KMS-11 (cell line): ENCODE data around the gene C4orf17.
"Not testable (repeated sequence)": the region's sequence is repeated elsewhere in the genome, so short reads cannot be mapped to it uniquely, and the experiment has no call there.

ENCODE experiments used
- H2AFZ ChIP-seq: fragments of 200-600 bp; sonication (generic); 2 replicates; pipeline ENCODE4 v1.6.1; 2016; ENCODE audit warnings: antibody characterized with exemption, mixed run types, low read depth
- H3K27ac ChIP-seq: fragments of 200-600 bp; sonication (generic); 2 replicates; pipeline ENCODE4 v1.6.1; 2016; ENCODE audit warnings: mild to moderate bottlenecking, mixed run types
- H3K27me3 ChIP-seq: fragments of 200-600 bp; sonication (generic); 2 replicates; pipeline ENCODE4 v1.6.1; 2017; ENCODE audit warnings: mild to moderate bottlenecking, low read depth, mixed run types, moderate library complexity; ENCODE audit not compliant: insufficient read depth
- H3K36me3 ChIP-seq: fragments of 200-600 bp; sonication (generic); 2 replicates; pipeline ENCODE4 v1.6.1; 2017; ENCODE audit warnings: mild to moderate bottlenecking, mixed run types; ENCODE audit not compliant: insufficient read depth
- H3K4me1 ChIP-seq: fragments of 200-600 bp; sonication (generic); 2 replicates; pipeline ENCODE4 v1.6.1; 2016; ENCODE audit warnings: mild to moderate bottlenecking, low read depth, mixed run types; ENCODE audit not compliant: poor library complexity, severe bottlenecking
- H3K4me2 ChIP-seq: fragments of 200-600 bp; sonication (generic); 2 replicates; pipeline ENCODE4 v1.7.0; 2016; ENCODE audit warnings: mild to moderate bottlenecking, mixed run types
- H3K4me3 ChIP-seq: fragments of 200-600 bp; sonication (generic); IDR thresholded peaks from 2 replicates; pipeline ENCODE4 v1.6.1; 2017; ENCODE audit warnings: low read depth, low read length, mixed read lengths; ENCODE audit not compliant: insufficient read depth
- H3K79me2 ChIP-seq: fragments of 200-600 bp; sonication (generic); 2 replicates; pipeline ENCODE4 v1.6.1; 2016; ENCODE audit warnings: low read depth, mixed run types; ENCODE audit not compliant: insufficient read depth
- H3K9ac ChIP-seq: fragments of 200-600 bp; sonication (generic); 2 replicates; pipeline ENCODE4 v1.6.1; 2016; ENCODE audit warnings: mild to moderate bottlenecking, mixed run types
- H4K20me1 ChIP-seq: fragments of 200-600 bp; sonication (generic); 2 replicates; pipeline ENCODE4 v1.6.1; 2016; ENCODE audit warnings: mild to moderate bottlenecking, mixed run types; ENCODE audit not compliant: insufficient read depth
- TF ChIP-seq, protein P1 (sequence below): fragments of 200-600 bp; sonication (generic); conservative IDR thresholded peaks from 2 replicates; pipeline ENCODE4 v1.6.1; 2017; ENCODE audit warnings: low read depth, mild to moderate bottlenecking, antibody characterized with exemption, low read length, moderate library complexity, mixed read lengths

The C4orf17 gene

DNA sequence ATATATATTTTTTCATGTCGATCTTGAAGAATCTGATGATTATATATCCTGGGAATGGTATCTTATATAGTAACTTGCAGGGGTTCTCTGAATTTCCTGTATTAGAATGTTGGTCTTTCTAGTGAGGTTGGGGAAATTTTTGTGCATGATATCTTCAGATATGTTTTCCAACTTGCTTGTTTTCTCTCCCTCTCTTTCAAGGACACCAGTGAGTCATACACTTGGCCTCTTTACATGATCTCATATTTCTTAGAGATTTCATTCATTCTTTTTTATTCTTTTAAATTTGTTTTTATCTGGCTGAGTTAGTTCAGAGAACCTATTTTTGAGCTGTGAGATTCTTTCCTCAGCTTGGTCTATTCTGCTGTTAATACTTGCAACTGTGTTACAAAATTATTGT, 27.2 kb upstream of the C4orf17 start:
- no peak overlapping the region for H3K4me2 ChIP-seq
- H3K36me3 ChIP-seq = no peaks in the 10 kb centered on the region
- TF ChIP-seq, protein P1, sequence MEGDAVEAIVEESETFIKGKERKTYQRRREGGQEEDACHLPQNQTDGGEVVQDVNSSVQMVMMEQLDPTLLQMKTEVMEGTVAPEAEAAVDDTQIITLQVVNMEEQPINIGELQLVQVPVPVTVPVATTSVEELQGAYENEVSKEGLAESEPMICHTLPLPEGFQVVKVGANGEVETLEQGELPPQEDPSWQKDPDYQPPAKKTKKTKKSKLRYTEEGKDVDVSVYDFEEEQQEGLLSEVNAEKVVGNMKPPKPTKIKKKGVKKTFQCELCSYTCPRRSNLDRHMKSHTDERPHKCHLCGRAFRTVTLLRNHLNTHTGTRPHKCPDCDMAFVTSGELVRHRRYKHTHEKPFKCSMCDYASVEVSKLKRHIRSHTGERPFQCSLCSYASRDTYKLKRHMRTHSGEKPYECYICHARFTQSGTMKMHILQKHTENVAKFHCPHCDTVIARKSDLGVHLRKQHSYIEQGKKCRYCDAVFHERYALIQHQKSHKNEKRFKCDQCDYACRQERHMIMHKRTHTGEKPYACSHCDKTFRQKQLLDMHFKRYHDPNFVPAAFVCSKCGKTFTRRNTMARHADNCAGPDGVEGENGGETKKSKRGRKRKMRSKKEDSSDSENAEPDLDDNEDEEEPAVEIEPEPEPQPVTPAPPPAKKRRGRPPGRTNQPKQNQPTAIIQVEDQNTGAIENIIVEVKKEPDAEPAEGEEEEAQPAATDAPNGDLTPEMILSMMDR = no peak
- H3K9ac ChIP-seq = no peak overlapping the region
- no peaks in the 10 kb centered on the region for H4K20me1 ChIP-seq
- no peaks in the 10 kb centered on the region for H3K4me1 ChIP-seq
- H3K27me3 ChIP-seq = no peaks in the 10 kb centered on the region
- H3K27ac ChIP-seq = no peak overlapping the region
- no peak overlapping the region for H3K4me3 ChIP-seq
- no peak overlapping the region for H2AFZ ChIP-seq
- no peaks in the 10 kb centered on the region for H3K79me2 ChIP-seq

DNA sequence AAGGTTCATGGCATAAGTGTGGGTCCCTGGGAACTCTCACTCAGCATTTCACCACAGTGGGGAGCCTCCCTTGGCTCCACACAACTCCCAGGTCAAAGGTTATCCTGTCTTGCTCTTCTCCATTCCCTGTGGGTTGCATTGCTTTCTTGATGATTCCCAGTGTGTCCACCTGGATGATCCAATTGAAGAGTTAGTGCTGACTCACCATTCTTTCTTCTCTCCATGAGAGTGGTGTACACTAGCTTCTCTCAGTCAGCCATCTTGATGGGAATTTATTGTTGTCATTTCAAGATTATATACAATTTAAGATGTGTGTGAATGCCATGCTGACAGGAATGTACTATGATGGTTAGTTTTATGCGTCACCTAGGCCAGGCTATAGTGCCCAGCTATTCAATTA, 25.6 kb upstream of the C4orf17 start:
- no peak overlapping the region for H3K4me2 ChIP-seq
- no peak overlapping the region for H3K27ac ChIP-seq
- H3K79me2 ChIP-seq = no peaks in the 10 kb centered on the region
- no peaks in the 10 kb centered on the region for H3K4me1 ChIP-seq
- H3K9ac ChIP-seq = no peak overlapping the region
- TF ChIP-seq, protein P1 = no peak
- H2AFZ ChIP-seq = no peak overlapping the region
- H3K27me3 ChIP-seq = no peaks in the 10 kb centered on the region
- H3K36me3 ChIP-seq = no peaks in the 10 kb centered on the region
- no peak overlapping the region for H3K4me3 ChIP-seq
- no peaks in the 10 kb centered on the region for H4K20me1 ChIP-seq

DNA sequence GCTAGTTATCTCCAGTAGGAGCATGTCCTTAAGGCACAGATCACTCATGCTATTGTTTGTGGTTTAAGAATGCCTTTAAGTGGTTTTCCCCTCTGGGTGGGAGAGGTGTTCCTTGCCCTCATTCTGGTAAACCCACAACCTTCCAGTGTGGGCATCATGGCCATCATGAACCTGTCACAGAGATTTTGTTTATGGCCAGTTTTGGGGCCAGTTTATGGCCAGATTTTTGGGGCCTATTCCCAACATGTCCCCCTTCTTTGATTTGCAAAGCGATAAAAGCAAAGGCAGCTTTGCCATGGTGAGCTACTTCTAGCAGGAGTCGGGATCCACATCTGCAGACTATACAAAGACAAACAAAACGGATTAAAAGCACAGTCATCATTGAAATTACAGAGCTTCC, 24.2 kb upstream of the C4orf17 start:
- H3K27ac ChIP-seq, H3K79me2 ChIP-seq, H3K9ac ChIP-seq, H3K4me1 ChIP-seq, H3K4me3 ChIP-seq, H3K4me2 ChIP-seq, H3K36me3 ChIP-seq, H3K27me3 ChIP-seq, H4K20me1 ChIP-seq, H2AFZ ChIP-seq: not testable (repeated sequence)

DNA sequence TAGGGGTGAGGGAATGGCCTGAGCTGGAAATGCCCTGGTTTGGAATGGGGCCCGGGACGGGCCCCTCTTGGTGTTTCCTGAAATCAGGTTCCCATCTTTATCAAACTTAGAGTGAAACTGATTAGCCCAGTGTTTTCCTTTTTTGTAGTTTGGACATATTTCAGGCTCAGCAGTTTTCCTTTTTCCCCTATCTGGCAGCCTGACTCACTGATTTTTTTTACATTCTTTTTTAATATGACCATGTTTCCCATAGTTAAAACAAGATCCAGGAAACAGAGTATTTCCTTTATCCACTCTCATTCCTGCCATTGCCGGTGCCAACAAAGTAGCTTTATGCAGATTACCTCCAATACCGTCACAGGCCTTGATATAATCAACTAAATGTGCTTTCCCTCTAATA, 20.5 kb upstream of the C4orf17 start:
- H3K4me3 ChIP-seq = no peak overlapping the region
- H3K4me1 ChIP-seq = no peaks in the 10 kb centered on the region
- no peaks in the 10 kb centered on the region for H3K27me3 ChIP-seq
- H3K4me2 ChIP-seq = no peak overlapping the region
- TF ChIP-seq, protein P1 = no peak
- no peak overlapping the region for H3K9ac ChIP-seq
- H3K27ac ChIP-seq = no peak overlapping the region
- no peaks in the 10 kb centered on the region for H4K20me1 ChIP-seq
- H3K36me3 ChIP-seq = no peaks in the 10 kb centered on the region
- no peak overlapping the region for H2AFZ ChIP-seq
- H3K79me2 ChIP-seq = no peaks in the 10 kb centered on the region

DNA sequence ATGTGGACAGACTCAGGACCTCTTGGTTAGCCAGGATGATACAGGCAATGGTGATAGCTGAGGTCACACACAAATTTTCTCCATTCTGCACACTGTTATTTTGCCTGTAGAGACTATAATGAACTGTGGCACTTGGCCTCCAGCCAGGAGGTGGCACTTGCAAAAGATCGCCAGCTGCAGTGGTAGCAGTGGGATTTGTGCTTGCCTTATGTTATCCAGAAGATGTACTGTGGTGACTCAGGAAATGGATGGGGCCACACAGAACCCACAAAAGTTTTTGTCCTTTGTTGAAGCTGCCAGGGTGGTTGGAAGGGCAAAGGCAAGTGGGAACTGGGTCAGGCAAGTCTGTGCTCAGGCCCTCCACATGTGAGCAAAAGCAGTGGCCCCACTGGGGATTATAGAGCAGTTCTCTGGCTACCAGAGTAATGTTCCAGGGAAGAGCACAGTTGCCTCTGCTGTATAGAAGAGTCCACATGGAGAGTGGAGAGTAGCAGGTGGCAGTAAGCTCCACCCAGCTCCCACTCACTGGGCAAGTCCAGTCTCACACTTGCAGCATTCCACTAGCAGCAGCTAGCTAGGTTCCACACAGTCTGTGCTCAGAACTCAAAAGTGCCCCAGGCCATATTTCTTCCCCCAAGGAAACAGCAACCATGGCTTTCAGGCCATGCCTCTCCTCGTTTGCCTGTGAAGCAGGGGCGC, 5.9 kb upstream of the C4orf17 start:
- H3K27ac ChIP-seq = no peak overlapping the region
- H3K79me2 ChIP-seq = no peaks in the 10 kb centered on the region
- TF ChIP-seq, protein P1 = no peak

More for the DNA sequence above, 5.9 kb upstream of the C4orf17 start:
- no peaks in the 10 kb centered on the region for H4K20me1 ChIP-seq
- no peaks in the 10 kb centered on the region for H3K4me1 ChIP-seq
- no peak overlapping the region for H3K9ac ChIP-seq
- H2AFZ ChIP-seq = no peak overlapping the region
- H3K36me3 ChIP-seq = no peaks in the 10 kb centered on the region
- H3K27me3 ChIP-seq = no peaks in the 10 kb centered on the region
- H3K4me3 ChIP-seq = no peak overlapping the region
- H3K4me2 ChIP-seq = no peak overlapping the region
